NCI-H510A (cell line): ENCODE measurements around the gene RASGRP1.

Experiments
- DNase-seq: peaks from one replicate; lab custom pipeline; 2025; lab: John Stamatoyannopoulos, UW

Gene RASGRP1

DNA sequence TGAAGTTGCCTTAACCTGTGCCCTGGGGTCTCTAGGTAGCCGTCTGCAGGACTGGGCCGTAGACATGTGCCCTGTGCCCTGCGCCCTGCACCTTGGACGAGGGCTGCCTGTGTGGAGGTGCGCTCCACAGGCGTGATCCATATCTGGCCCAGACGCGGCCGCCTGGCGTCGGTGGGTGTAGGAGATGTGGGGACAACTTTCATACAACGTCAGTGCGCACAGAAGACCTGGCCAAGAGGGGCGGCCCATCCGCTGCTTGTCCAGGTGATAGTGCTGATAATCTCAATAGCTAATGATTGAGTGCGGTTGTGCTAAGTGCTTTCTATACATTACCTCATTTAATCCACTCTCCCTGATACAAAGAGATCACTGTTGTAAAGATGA is 665 bp upstream of the RASGRP1 start:
- no peak for DNase-seq

DNA sequence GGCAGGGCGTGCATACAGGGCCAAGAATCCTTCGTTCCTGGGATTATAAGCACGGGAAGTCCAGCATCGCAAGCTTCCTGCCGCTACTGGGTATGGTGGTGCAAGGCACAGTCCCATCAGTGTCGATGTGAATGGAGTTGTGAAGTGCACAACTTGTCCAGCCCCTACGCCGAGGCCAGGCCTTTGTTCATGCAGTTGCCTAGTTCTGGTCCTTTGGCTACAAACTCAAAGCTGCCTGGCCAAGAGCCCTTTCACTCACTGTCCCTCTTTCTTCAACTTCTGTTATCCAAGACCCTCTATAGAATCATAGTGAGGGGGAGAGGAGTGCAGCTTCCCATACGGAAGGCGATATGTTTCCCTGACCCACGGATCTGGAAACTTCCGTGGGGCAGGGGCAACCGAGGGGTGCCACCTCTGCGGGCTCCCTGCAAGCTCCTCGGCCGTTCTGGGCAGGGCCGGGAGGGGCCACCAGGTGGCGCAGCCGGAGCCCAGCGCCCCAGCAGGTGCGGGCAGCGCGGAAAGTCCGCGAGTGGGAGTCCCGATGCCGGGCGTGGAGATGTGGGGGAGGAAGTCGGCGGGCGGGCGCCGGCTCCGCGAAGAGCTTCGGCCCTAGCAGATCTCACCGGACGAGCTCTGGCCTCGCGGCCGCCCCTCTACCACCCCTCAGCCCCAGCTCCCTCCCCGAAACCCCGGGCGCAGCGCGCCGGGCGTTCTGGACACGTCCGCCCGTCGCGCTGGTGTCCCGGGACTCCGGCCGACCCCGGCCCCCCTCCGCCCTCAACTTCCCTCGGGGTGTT is 693 bp downstream of the RASGRP1 start:
- DNase-seq: no peak

DNA sequence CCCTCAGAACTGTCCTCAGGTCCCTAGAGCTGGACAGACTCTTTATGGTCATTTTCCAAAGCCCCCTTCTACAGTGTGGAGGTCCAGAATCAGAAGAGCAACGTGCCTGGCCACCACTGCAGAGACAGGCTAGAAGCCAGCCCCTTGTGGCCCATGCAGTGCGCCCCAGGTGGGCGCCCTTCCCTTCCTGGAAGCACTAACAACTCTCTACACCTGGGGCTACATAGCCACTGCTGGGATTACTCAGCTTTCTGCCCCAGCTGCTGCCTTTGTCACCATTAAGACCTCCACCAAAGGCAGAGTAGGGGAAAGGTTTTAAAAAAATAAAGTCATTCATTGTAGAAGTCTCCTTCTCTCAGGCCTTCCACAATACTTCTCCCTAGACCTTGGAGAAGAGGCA is 2.3 kb downstream of the RASGRP1 start:
- DNase-seq: no peak

DNA sequence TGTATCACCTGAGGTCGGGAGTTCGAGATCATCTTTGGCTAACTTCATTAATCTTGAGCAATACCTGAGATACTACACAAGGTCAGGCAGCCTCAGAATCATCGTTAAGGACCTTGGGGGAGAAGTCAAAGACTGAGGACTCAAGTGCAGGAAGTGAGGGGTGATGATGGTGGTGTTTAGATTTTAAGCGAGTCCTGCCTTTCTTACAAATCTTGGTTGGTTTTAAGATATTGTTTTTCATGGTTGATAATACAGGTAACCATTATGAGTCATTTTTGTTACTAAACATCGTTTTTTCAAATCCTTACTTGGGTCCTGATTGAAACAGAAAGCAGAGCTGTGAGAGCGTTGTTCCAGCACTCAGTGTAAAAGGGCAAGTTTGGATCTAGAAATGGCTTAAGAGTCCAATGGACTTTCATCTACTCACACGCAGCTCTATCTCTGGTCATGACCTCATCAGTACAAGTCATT is 4.1 kb downstream of the RASGRP1 start:
- no peak for DNase-seq

DNA sequence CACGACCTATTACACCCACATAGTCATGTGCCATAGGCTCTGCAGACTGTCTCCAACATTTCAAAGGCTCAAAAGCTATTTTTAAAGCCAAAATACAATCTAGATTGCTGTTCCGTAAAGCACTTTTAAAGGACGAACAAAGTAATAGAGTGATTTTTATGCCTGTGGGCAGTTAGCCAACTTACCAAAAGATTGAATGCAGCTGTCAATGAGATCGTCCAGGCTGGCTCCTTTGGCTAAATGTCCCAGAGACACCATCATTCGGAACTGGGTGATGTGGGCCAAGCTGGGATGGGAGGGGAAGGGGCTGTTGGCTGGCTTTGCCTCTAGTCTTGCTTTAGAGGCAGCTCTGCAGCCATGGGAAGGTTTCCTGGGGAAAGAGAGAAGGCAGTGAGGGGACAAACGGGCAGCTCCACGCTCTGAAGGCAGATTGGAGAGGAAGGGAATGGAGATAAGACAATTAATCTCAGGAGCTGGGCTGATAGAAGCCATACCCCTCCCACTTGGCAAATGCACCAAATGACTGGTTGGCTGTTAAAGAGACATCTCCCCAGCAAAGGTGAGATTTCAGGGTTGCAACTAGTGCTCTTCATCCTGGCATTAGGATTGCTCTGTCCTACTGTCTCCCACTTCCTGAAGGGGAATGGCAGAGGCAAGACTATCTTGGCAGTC is 4.8 kb downstream of the RASGRP1 start:
- DNase-seq: no peak

DNA sequence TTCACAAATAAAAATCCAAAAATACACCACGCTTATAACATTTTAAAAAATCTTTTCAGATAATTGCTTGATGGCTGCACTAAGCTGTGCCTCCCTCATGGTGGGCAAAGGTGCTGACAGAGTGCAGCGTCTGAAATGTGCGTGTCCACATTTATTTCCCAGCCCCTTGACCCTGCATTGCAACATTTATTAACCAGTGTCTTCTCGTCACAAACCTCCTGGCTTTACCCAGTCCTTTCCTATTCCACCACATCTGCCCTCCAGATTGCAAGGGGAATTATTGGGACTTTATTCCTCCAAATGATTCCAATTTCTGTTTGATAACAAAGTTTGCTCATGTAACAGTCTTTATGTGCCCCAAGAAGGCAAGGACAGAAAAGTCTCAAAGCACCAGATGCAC is 5.5 kb downstream of the RASGRP1 start:
- DNase-seq: no peak

DNA sequence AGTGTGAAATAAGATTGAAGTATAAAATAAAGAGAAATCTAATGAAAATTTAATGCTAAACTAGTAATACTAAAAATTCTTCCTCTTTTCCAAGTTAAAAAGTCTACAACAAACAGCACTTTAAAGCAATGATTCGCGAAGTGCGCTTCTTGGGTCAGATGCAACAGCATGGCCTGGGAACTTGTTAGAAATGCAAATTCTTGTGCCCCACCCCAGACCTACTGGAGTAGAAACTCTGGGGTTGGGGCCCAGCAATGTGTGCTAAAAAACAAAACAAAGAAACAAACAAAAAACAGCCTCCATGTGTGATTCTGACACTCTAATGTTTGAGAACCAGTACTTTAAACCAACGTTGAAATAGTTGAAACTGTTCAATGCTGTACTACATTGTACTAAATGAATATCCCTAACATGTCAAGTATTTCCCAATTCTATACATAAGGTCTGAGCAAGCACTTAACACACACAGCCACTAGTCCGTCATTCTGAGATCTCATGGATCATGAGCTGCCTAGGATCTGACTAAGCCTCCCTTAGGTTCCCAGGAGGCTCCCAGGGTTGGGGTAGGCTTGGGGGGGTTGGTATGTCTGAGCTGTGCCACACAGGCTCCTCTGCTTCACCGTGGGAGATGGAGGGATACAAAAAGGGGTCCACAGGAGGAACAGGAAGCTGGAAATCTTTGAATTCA is 6.1 kb downstream of the RASGRP1 start:
- DNase-seq: no peak

DNA sequence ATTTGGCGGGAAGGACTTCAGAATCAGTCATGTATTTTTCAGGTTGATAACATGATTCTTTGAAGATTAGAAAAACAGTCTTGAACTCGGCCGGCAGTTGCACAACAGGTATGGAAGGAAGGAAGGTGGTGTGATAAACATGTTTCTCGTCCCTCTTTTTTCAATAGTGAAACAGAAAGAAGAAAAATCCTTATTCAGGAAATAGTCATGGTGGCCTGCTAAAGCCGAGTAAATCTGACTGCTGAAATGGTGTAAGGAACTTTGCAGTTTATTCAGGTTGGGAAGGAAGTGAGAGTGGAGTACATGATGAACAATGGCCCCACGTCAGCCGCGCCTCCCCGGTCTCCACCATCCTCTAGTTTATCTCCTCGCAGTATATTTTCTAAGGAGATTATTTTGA is 6.7 kb downstream of the RASGRP1 start:
- DNase-seq: no peak

DNA sequence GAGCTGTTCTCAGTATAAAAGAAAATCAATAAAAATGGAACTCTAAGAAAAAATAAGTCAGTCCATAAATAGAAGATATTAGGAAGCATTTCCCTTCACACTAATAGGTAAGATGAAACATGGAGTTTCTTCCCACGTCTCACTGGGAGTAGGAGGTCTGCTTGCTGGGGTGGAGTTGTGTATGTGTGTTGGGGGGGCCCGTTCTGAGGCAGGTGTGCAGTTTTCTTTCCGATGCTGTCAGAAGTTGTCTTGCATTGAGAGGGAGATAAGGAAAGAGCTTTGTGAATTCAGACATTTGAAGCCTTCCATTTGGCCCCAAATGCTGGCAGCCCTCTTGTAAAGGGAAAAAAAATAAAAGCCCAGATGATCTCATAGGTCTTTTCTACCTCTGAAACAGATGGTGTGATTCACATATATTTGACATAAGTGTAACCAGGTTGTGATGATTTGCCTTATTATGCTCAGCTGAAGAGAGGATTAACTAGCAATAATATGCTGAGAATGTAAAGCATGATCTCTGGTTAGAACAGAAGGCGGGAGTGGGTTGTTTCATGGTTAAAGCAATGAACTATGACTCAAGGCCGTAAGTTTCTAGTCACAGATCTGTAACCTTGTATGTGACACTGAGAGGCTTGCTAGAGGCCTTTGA is 8.8 kb downstream of the RASGRP1 start:
- DNase-seq: no peak

DNA sequence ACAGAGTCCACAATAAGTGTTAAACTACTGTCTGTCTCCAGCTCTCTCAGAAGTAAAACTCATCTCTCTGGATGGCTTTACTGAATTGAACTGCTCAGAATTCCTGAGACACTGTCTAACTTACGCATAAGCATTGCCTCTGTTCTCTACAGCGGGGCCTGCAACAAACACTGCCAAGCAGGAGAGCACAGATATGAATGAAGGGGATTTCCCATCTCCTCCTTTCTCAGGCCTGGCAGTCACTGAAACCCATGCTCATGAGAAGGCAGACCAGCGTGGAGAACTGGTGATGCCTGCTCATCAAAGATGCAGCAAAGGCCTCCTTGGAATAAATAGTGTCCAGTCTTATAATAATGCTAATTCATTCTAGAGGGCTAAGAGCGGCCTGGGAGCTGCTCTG is 10.3 kb downstream of the RASGRP1 start:
- DNase-seq: no peak

DNA sequence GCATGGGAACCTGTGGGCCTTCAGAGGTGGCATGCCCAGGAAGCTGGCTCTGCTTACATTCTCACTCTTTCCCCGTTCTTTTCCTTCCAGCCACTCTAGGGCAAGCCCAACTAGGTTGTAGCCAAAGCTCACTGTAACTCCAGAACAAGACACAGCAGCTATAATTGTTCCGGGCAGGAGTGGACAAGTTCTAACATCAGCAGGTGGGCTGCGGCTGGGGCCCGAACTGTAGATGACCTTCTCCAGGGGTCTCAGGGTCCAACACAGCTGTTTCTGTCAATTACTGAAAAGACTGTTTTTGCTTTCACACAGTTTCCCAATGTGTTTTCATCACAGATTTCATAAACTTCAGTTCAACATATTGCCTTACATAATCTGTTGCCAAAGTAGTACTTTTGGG is 11.5 kb downstream of the RASGRP1 start:
- DNase-seq: no peak

DNA sequence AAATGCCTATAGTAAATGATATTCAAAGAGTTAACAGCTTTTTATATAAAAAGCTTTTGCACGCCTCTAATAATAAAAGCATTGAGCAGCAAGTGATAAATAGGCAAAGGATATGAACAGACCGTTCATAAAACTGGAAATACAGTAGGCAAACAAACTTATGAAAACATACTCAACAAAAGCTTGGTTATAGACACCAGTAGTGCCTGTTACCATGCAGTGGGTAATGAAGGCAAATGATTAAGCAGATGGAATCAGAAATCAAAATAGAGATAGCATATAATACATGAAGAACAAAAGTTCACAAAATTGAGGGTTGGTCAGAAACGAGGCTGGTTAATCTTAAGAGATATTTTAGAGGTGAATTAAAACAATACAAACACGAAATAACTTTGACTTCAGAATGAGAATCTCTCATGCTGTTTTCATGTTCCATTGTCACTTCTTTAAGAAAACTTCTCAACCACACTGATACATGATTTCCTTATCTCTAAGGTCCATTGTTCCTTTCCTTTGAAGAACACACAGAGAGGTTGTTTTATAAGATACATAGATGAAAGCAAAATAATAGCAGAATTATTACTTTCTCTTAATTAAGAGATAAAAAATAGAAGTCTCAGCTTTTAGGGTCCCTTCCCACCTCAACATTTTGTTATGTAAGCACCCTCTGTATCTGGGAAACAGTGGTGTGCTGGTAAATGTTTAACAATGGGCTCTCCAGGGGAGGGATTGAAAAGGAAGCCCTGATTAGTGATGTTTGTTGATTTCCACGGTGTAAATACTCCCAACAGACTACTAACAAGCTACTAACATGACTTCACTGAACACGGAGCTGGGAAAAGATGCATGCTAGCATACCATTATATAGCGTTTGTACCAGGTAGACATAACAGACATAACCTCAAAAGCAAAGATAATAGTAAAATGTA is 12.6 kb downstream of the RASGRP1 start:
- no peak for DNase-seq

DNA sequence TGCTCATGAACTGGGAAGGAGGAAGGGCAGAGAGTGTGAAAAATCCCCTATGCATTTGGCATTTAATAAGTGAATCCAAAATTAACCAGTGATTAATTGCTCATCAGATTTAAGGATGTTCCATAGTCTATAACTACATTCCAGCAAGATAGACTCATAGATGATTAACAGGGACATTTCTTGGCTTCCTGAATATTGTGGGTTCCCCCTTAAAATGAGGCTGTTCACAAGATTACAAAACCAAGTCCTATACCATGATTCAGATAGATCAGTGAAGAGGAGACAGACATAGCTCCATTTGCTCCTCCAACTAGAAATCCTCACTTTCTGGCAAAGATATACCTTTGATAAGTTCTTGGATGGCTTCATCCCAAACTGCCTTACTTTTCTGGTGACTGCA is 15.4 kb downstream of the RASGRP1 start:
- no peak for DNase-seq

DNA sequence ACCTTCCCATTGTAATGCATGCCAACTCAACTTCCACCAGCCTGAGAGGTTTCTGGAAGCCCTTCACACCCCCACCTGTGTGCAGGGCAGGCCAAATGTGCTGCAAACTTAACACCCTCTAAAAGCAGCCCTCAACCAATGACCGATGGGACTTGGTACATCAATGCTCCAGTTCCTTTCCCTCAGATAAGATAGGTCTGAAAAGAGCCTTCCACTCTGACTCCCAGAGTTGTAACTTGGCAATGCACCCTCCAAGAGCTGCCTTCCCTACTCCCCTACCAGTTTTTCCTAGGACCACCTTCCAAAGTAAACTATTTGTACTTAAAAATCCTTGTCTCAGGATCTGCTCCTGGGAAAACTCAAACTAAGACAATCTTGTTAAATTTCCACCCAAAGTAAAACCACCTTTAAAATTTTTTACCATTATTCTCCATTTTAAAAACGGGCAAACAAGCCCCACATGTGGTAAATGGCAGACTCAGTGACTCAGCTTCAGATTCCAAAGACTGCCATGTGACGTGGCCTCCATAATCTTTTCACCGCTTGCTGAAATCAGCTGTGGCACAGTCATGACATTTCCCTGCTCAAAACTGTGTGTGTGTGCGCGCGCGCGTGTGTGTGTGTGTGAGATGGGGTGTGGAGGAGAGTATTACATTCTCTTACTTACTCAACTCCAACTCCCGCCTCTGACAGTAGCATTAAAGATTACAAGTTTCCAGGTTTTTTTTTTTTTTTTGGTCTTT is 17.2 kb downstream of the RASGRP1 start:
- no peak for DNase-seq

DNA sequence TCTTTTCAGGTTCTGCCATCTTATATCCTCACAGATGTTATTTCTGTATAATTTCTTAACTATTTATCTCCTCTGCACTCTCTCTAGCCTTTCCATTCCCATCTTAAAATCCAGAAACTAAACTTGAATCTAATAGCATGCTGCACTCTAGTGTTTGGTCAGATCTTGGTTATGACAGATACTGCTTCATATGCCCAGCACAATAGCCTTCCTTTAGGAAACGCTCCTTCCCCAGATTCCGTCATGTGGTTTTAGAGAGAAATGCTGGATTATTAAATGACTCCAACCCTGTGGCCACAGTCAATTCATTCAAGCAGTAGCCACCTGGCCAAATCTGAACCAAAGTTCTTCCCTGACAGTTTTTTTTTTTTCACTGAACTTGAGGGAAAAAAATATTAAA is 19.4 kb downstream of the RASGRP1 start:
- no peak for DNase-seq

DNA sequence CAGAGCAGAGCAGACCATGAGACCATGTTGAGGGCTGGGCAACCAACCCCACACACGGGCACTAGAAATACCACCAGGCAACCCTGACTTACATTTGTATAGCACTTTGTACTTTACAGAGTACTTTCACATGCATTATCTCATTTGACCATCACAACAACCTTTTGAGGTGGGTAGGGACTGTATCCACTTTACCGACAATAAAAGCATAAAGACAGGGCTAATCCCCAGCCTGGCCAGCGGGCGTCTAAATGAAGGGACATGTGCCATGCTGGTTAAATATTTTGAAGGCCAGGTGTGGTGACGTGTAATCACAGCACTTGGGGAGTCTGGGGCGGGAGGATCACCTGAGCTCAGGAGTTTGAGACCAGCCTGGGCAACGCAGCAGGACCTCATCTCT is 23.6 kb downstream of the RASGRP1 start:
- no peak for DNase-seq

DNA sequence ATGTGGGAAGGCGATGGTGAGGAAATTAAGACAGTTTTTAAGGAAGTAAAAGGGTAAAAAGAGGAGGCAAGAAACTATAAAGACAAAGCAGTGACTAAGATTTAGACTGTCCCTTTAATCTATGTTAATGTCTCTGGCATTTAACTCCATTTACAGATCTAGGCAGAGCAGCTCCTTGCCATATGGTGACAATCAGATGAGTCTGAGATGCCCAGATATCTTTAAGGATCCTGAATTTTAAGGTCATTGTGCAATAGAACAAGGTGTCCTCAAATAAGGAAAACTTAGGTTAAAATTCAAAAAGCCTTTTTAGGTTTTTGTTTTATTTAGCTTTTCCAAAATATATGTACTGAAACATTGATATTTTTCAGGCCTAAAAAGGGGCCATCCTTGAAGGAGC is 24.1 kb downstream of the RASGRP1 start:
- DNase-seq: no peak

DNA sequence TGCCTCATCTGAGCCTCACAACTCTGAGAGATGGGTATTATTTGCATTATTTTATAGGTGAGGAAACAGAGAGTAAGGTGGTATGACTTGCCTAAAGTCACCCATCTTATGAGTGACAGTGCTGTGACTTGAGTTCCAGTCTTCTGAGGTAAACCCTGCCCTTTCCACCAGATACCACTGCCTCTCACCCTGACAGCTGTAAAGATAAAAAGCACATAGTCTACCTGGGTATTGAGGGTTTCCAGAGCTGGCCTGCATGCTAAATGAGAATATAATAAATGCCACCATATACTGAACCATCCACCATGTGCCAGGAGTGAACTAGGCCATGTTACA is 25.6 kb downstream of the RASGRP1 start:
- no peak for DNase-seq

DNA sequence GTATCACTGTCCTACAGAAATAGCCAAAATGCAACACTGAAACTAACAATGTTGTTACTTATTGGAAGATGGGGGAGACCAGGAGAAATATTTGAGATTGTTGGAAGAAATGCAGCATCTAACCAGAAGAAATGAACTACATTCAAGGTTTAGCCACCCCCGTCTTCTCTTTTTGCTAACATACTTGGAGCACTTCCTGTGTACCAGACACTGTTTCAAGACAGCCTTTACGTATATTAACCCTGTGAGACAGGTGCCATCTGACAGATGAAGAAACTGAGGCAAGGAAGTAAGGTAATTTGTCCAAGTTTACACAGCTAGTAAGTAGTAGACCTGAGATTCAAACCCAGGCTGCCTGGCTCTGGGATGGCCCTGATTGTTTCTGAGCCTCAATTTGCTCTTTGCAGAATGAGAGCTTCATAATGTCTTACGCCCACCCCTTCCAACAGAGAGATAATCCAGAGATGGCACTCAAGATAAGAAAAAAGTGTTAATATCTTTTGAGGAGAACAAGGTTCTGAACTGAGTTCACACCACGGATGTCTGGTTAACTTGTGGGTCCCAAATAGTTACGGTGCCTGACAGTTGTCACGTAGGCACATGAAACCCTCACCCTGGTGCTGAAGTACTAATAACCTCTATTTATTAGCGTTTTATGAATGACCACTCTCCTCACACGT is 26.1 kb downstream of the RASGRP1 start:
- no peak for DNase-seq

DNA sequence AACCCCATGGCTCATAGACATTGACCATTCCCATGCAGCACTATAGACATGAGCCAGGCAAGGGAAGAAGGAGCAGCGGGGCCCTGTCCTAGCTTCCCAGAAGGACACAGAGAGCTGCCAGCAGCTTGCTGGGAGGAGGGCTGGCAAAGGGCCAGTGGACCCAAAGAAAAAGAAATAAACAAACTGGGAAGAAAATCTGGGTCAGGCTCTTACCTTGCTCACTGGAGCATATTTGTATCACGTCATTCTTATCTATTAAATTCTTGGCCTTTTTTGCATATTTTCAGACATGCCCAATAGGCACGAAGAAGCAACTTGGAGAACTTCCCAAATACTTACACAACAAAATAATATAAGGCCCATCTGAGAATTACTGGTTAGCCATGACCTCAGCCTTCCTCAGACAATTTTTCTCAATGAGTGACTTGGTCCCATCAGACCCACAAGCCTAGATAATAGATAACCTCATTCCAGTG is 28.4 kb downstream of the RASGRP1 start:
- no peak for DNase-seq
